H1 (cell line): Measurements from ENCODE around the gene STK39. TPM values are rescaled to one million over a fixed set of nuclear protein-coding genes. Genes with fewer than 3 reads are reported as not detected.

ENCODE experiments used
- CTCF ChIA-PET: fragments of 300-600 bp; sonication (Branson Sonifier 250); formaldehyde crosslinking; loops from one replicate; lab custom pipeline; 2021; ENCODE audit not compliant: partially characterized antibody; lab: Charles Lee
- POLR2A ChIA-PET: fragments of 300-600 bp; sonication (Branson Sonifier 250); formaldehyde crosslinking; loops from one replicate; lab custom pipeline; 2021; ENCODE audit warnings: inconsistent platforms; ENCODE audit not compliant: partially characterized antibody; lab: Charles Lee
- DNase-seq, 2 experiments: peaks; one replicate each; pipeline versions ENCODE4 v3.0.0 to v3.0.0-alpha.2; 2010 to 2022; ENCODE audit warnings: low spot score in 2 of 2, low read depth in 1 of 2, mixed read lengths in 1 of 2
- FAIRE-seq: peaks from 2 replicates; lab custom pipeline; 2011; peaks lifted over from hg19 to GRCh38; lab: Jason Lieb, UNC
- H2AFZ ChIP-seq: 2 replicates; pipeline ENCODE4 v1.8.1; 2012; ENCODE audit warnings: low read length, inconsistent platforms
- H2AK5ac ChIP-seq: 2 replicates; pipeline ENCODE4 v1.6.1; 2013; ENCODE audit warnings: low read depth, low read length
- H2BK120ac ChIP-seq: replicated peaks from 2 replicates; pipeline ENCODE3; 2013; ENCODE audit warnings: low read depth, low read length, inconsistent platforms
- H2BK12ac ChIP-seq: 2 replicates; pipeline ENCODE4 v1.6.1; 2013; ENCODE audit warnings: low read depth, low read length
- H2BK15ac ChIP-seq: 2 replicates; pipeline ENCODE4 v1.6.1; 2013; ENCODE audit warnings: low read length
- H2BK20ac ChIP-seq: 2 replicates; pipeline ENCODE4 v1.6.1; 2013; ENCODE audit warnings: low read length
- H2BK5ac ChIP-seq: 2 replicates; pipeline ENCODE4 v1.6.1; 2013; ENCODE audit warnings: low read depth, low read length
- H3K14ac ChIP-seq: 2 replicates; pipeline ENCODE4 v1.6.1; 2013; ENCODE audit warnings: inconsistent platforms; ENCODE audit not compliant: insufficient read length
- H3K18ac ChIP-seq: 2 replicates; pipeline ENCODE4 v1.6.1; 2013; ENCODE audit warnings: low read length; ENCODE audit errors: extremely low read depth
- H3K23ac ChIP-seq: 2 replicates; pipeline ENCODE4 v1.6.1; 2013; ENCODE audit warnings: inconsistent platforms; ENCODE audit not compliant: insufficient read length
- H3K23me2 ChIP-seq: 2 replicates; pipeline ENCODE4 v1.6.1; 2013; ENCODE audit warnings: low read depth, low read length
- H3K27ac ChIP-seq: 2 replicates; pipeline ENCODE4 v1.6.1; 2011; ENCODE audit warnings: low read depth, low read length, inconsistent platforms
- H3K27me3 ChIP-seq, 4 experiments: replicated peaks in 1 of 4; 1 replicate in 1 of 4; 2 replicates in 3 of 4; pipeline versions ENCODE4 v1.6.1 to v1.8.1; 2011 to 2013; ENCODE audit warnings: low read length in 3 of 4, mild to moderate bottlenecking in 3 of 4, inconsistent platforms in 2 of 4, mixed read lengths in 2 of 4, moderate library complexity in 1 of 4; ENCODE audit not compliant: control insufficient read depth in 3 of 4, insufficient read depth in 3 of 4; ENCODE audit errors: extremely low read depth in 1 of 4
- H3K36me3 ChIP-seq, 4 experiments: 2 replicates each; pipeline versions ENCODE4 v1.6.1 to v1.8.1; 2011 to 2013; ENCODE audit warnings: mild to moderate bottlenecking in 4 of 4, low read length in 3 of 4, moderate library complexity in 2 of 4, control low read depth in 1 of 4, inconsistent platforms in 1 of 4; ENCODE audit not compliant: insufficient read depth in 4 of 4, control insufficient read depth in 2 of 4
- H3K4ac ChIP-seq: replicated peaks from 2 replicates; pipeline ENCODE3; 2013; ENCODE audit warnings: low read length, low read depth, mixed read lengths, inconsistent platforms; ENCODE audit not compliant: insufficient read length
- H3K4me1 ChIP-seq, 4 experiments: replicated peaks in 1 of 4; 1 replicate in 1 of 4; 2 replicates in 3 of 4; pipeline versions ENCODE4 v1.6.1 to v1.8.1; 2011 to 2013; ENCODE audit warnings: low read length in 3 of 4, inconsistent platforms in 2 of 4, mixed read lengths in 1 of 4; ENCODE audit not compliant: insufficient read depth in 4 of 4, control insufficient read depth in 3 of 4
- H3K4me2 ChIP-seq, 2 experiments: 2 replicates each; pipeline versions ENCODE4 v1.6.1 to v1.8.1; 2011 to 2013; ENCODE audit warnings: low read depth in 2 of 2, low read length in 2 of 2, control low read depth in 1 of 2, inconsistent platforms in 1 of 2, mild to moderate bottlenecking in 1 of 2; ENCODE audit not compliant: insufficient read depth in 1 of 2
- H3K4me3 ChIP-seq, 4 experiments: fragments of 200-600, 300-600 bp in 1 of 4; sonication (generic), shearing (Covaris generic), sonication (Bioruptor Twin) in 1 of 4; 2 replicates each; pipeline versions ENCODE4 v1.5.1 to v1.8.1; 2011 to 2016; ENCODE audit warnings: low read length in 4 of 4, low read depth in 3 of 4, control low read depth in 2 of 4, inconsistent platforms in 2 of 4, mild to moderate bottlenecking in 2 of 4, mixed read lengths in 1 of 4, moderate library complexity in 1 of 4; ENCODE audit not compliant: insufficient read depth in 2 of 4; ENCODE audit errors: extremely low read depth in 1 of 4
- H3K56ac ChIP-seq: replicated peaks from 2 replicates; pipeline ENCODE3; 2013; ENCODE audit warnings: low read depth, mild to moderate bottlenecking, mixed read lengths, low read length, inconsistent platforms; ENCODE audit not compliant: insufficient read length
- H3K79me1 ChIP-seq: 2 replicates; pipeline ENCODE4 v1.6.1; 2013; ENCODE audit warnings: low read depth, low read length, control low read depth
- H3K79me2 ChIP-seq, 2 experiments: 2 replicates each; pipeline versions ENCODE4 v1.6.1 to v1.8.1; 2012 to 2013; ENCODE audit warnings: low read length in 2 of 2, mild to moderate bottlenecking in 2 of 2, inconsistent platforms in 1 of 2; ENCODE audit not compliant: insufficient read depth in 2 of 2, control insufficient read depth in 1 of 2
- H3K9ac ChIP-seq, 4 experiments: replicated peaks in 1 of 4; 1 replicate in 1 of 4; 2 replicates in 3 of 4; pipeline versions ENCODE4 v1.6.1 to v1.8.1; 2011 to 2013; ENCODE audit warnings: low read depth in 3 of 4, low read length in 3 of 4, control low read depth in 2 of 4, mild to moderate bottlenecking in 2 of 4, moderate library complexity in 2 of 4, inconsistent platforms in 1 of 4; ENCODE audit errors: extremely low read depth in 1 of 4
- H3K9me3 ChIP-seq, 2 experiments: 2 replicates each; pipeline versions ENCODE4 v1.6.1 to v1.8.1; 2012 to 2013; ENCODE audit warnings: mild to moderate bottlenecking in 2 of 2, moderate library complexity in 2 of 2, control low read depth in 1 of 2, inconsistent platforms in 1 of 2, low read depth in 1 of 2, low read length in 1 of 2, mixed read lengths in 1 of 2; ENCODE audit not compliant: insufficient read depth in 2 of 2
- H4K20me1 ChIP-seq, 2 experiments: replicated peaks in 1 of 2; 2 replicates each; pipeline versions ENCODE3 to v1.8.1; 2011 to 2013; ENCODE audit warnings: inconsistent platforms in 2 of 2, low read length in 2 of 2, mild to moderate bottlenecking in 1 of 2; ENCODE audit not compliant: insufficient read depth in 2 of 2, control insufficient read depth in 1 of 2
- H4K5ac ChIP-seq: 2 replicates; pipeline ENCODE4 v1.6.1; 2013; ENCODE audit warnings: low read length, low read depth, mixed read lengths, inconsistent platforms; ENCODE audit not compliant: insufficient read length
- H4K8ac ChIP-seq: 2 replicates; pipeline ENCODE4 v1.8.0; 2013; ENCODE audit warnings: mild to moderate bottlenecking, moderate library complexity, low read length, inconsistent platforms; ENCODE audit not compliant: insufficient read depth; ENCODE audit errors: extremely low read depth
- H4K91ac ChIP-seq: replicated peaks from 2 replicates; pipeline ENCODE3; 2013; ENCODE audit warnings: low read length, mixed read lengths, inconsistent platforms; ENCODE audit not compliant: insufficient read length
- SIN3A ChIP-seq, 2 experiments: IDR thresholded peaks in 1 of 2; conservative IDR thresholded peaks in 1 of 2; 2 replicates each; pipeline ENCODE4 v1.6.1; 2011 to 2012; ENCODE audit warnings: low read length in 2 of 2, improper control_type of control experiment in 1 of 2, low read depth in 1 of 2, mild to moderate bottlenecking in 1 of 2
- TAF7 ChIP-seq: optimal IDR thresholded peaks from 2 replicates; pipeline ENCODE3; 2011; ENCODE audit warnings: low read depth, mild to moderate bottlenecking, inconsistent platforms, low read length, moderate library complexity, borderline replicate concordance
- TCF12 ChIP-seq: IDR thresholded peaks from 2 replicates; pipeline ENCODE4 v1.6.1; 2011; ENCODE audit warnings: low read depth, mild to moderate bottlenecking, low read length
- WGBS, 2 experiments: shearing (Covaris generic) in 1 of 2; methylation state at CpG; one replicate each; pipeline versions ENCODE4 v1.1.6 to v1.1.7; 2013 to 2015; ENCODE audit warnings: low lambda C conversion rate in 2 of 2, mixed read lengths in 2 of 2, inconsistent platforms in 1 of 2, low coverage in 1 of 2, missing lambda C conversion rate in 1 of 2; ENCODE audit not compliant: insufficient replicate concordance in 2 of 2, insufficient coverage in 1 of 2, insufficient read length in 1 of 2; ENCODE audit errors: extremely low coverage in 1 of 2, missing lambda C conversion rate in 1 of 2; 5-methylcytosine and 5-hydroxymethylcytosine counted together
- polyA plus RNA-seq, 7 experiments: library from polyadenylated mRNA; depleted of rRNA in 3 of 7; stranded (reverse) in 5 of 7; unstranded in 2 of 7; fragments of >200 nt in 5 of 7; fragments of 200-250 nt in 2 of 7; gene quantifications; 1 replicate in 5 of 7; 2 replicates in 1 of 7; 4 replicates in 1 of 7; pipeline versions ENCODE4 v1.2.1 to v1.2.3, GENCODE V29; 2011 to 2013; ENCODE audit warnings: missing spikeins in 2 of 7, mixed read lengths in 2 of 7
- total RNA-seq: library from RNA; stranded (reverse); fragmentation: NEBNext Ultra II Directional; extraction: Animal tissue kit (Norgen Biotek cat#: 25700); gene quantifications from 2 replicates; pipeline ENCODE4 v1.2.1, GENCODE V29; 2021

STK39 gene
- total and polyA plus RNA-seq, 2 of the 8 experiments (the other 6 are each of a cell fraction or from before 2014, with no cell fraction given): 13.7 to 23.8 TPM

DNA sequence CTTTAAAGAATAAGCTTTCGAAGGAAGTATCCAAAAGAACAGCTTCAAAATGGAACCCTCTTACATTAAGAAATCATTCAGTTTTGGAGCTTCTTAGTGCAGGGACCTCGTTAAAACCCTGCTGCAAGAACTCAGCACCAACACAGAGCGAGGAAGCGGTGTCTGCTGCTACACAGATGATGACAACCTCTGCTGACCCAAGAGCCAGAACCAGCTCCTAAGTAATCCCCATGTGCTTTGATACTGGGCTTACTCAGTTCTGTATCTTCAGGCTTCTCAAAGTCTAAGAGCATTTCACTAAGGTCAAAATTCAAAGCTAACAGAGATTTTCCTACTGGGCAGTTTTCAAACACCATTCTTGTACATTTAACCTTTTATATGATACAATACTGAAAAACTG, 194.6 kb downstream of the STK39 start:
- Histone ChIP-seq H3K27ac (no peak overlapping the region), H2BK5ac (no peak overlapping the region), H3K14ac (no peak overlapping the region), H2AK5ac (no peak overlapping the region), H3K56ac (no peak overlapping the region), H2BK20ac (no peak overlapping the region), H3K23ac (no peak overlapping the region), H3K4ac (no peak overlapping the region), H3K9me3 (no peaks in the 10 kb centered on the region), H3K27me3 (no peaks in the 10 kb centered on the region), H3K23me2 (no peaks in the 10 kb centered on the region), H3K18ac (no peak overlapping the region), H3K4me2 (no peak overlapping the region), H3K36me3 (no peaks in the 10 kb centered on the region), H2BK120ac (no peak overlapping the region), H3K79me1 (no peaks in the 10 kb centered on the region; the same call in 1 of the 2 replicates), H3K4me1 (peaks cover 0 to 7% (median 2%) of the 10 kb centered on the region in 4 experiments; a peak in 4 of 7 replicates), H4K8ac (no peak overlapping the region), H3K9ac (no peak overlapping the region), H3K79me2 (no peaks in the 10 kb centered on the region), H3K4me3 (no peak overlapping the region), H4K91ac (no peak overlapping the region), H4K5ac (no peak overlapping the region), H2BK15ac (no peak overlapping the region), H2BK12ac (no peak overlapping the region), H2AFZ (no peak overlapping the region), H4K20me1 (no peaks in the 10 kb centered on the region)
- no peak for DNase-seq
- ChIA-PET CTCF (interaction anchor here (1.0 to 3.5 kb wide), 5 partner anchors 19 to 191 kb away, joined by 3 to 15 read pairs (median 3); no protein-coding TSS in a partner anchor), POLR2A (no interaction called here)
- FAIRE-seq: no peak
- TF ChIP-seq TCF12: no peak
- TF ChIP-seq SIN3A (conservative IDR thresholded peaks at IDR 0.05 in 1 of 2, IDR thresholded peaks at IDR 0.05 in 1 of 2; ENCODE audit: low read depth in 1 of 2, low read length in 2 of 2): no peak
- no peak for TF ChIP-seq TAF7
- WGBS, 2 experiments: 89% methylated on average over 4 of the region's 4 CpGs; no CpG with 5 or more reads in 1 of the 2 experiments
